ENCODE data around the gene PKM. TPM values are rescaled to one million over a fixed set of nuclear protein-coding genes. Genes with fewer than 3 reads are reported as not detected.

PKM gene
- 3,387 to 3,812 TPM (median 3,620 TPM) in 5 replicates for total RNA-seq (2022; extraction: Qiagen RNA extraction; ENCODE audit: low read depth)

GRCh38 chr15:72231066-72231832 lies at the start of gene PKM:
Gene PKM (minus strand): TSS chr15:72231190. CDS start chr15:72219097, 12,093 bp downstream.

GRCh38 chr15:72272213-72272996 lies 41.4 kb upstream of the PKM start, which contains the start of gene PARP6:
Gene PARP6 (minus strand): TSS chr15:72272554. CDS start chr15:72267477, 5,077 bp downstream.

GRCh38 chr15:72197460-72198355 lies 33.3 kb downstream of the PKM start, which contains the start of gene GRAMD2A:
Gene GRAMD2A (minus strand): TSS chr15:72197787.

Other genes starting within 250 kb of the PKM start
- 6.8 to 12.7 TPM (median 10.3 TPM) in 5 replicates for gene MYO9A, start 113.0 kb downstream of the PKM start, total RNA-seq (2022; extraction: Qiagen RNA extraction; ENCODE audit: low read depth)
- gene SENP8, start 112.8 kb downstream of the PKM start, total RNA-seq (2022; extraction: Qiagen RNA extraction; ENCODE audit: low read depth) = 0.92 to 1.9 TPM (median 1.8 TPM) in 5 replicates
- 0.13 TPM in 1 of 5 replicates, not detected in the others for gene GRAMD2A, start 33.4 kb downstream of the PKM start, total RNA-seq (2022; extraction: Qiagen RNA extraction; ENCODE audit: low read depth)
- 53.4 to 71.3 TPM (median 65.9 TPM) in 5 replicates for gene PARP6, start 41.4 kb upstream of the PKM start, total RNA-seq (2022; extraction: Qiagen RNA extraction; ENCODE audit: low read depth)
- gene CELF6, start 89.0 kb upstream of the PKM start, total RNA-seq (2022; extraction: Qiagen RNA extraction; ENCODE audit: low read depth) = 0.03 to 0.19 TPM (median 0.15 TPM) in 5 replicates
- gene HEXA, start 144.8 kb upstream of the PKM start, total RNA-seq (2022; extraction: Qiagen RNA extraction; ENCODE audit: low read depth) = 145 to 159 TPM (median 151 TPM) in 5 replicates
- not detected in 5 replicates for gene TMEM202, start 167.1 kb upstream of the PKM start, total RNA-seq (2022; extraction: Qiagen RNA extraction; ENCODE audit: low read depth)
- gene ARIH1, start 243.1 kb upstream of the PKM start, total RNA-seq (2022; extraction: Qiagen RNA extraction; ENCODE audit: low read depth) = 50.3 to 92.1 TPM (median 80.4 TPM) in 5 replicates

All from A549 treated with DMSO at 1 μM for 4 hours (cell line).